Left renal pelvis (tissue), 4 donors: ENCODE measurements around the gene RUSF1. TPM values are rescaled to one million over a fixed set of nuclear protein-coding genes. Genes with fewer than 3 reads are reported as not detected.
"Not testable (repeated sequence)": the region's sequence is repeated elsewhere in the genome, so short reads cannot be mapped to it uniquely, and the experiment has no call there.

Experiments
- DNase-seq, 4 donors: peaks; one replicate each; pipeline ENCODE4 v3.0.0-alpha.2; 2013; ENCODE audit warnings: low read depth in 4 of 4, low spot score in 3 of 4
- polyA plus RNA-seq, 4 donors: library from polyadenylated mRNA; unstranded; fragments of 120-200 nt; gene quantifications; one replicate each; pipeline ENCODE4 v1.2.1, GENCODE V29; 2013; ENCODE audit not compliant: insufficient read length in 4 of 4

The RUSF1 gene
- polyA plus RNA-seq, 4 donors = 70.6 to 95.9 (median 77.2) TPM

DNA sequence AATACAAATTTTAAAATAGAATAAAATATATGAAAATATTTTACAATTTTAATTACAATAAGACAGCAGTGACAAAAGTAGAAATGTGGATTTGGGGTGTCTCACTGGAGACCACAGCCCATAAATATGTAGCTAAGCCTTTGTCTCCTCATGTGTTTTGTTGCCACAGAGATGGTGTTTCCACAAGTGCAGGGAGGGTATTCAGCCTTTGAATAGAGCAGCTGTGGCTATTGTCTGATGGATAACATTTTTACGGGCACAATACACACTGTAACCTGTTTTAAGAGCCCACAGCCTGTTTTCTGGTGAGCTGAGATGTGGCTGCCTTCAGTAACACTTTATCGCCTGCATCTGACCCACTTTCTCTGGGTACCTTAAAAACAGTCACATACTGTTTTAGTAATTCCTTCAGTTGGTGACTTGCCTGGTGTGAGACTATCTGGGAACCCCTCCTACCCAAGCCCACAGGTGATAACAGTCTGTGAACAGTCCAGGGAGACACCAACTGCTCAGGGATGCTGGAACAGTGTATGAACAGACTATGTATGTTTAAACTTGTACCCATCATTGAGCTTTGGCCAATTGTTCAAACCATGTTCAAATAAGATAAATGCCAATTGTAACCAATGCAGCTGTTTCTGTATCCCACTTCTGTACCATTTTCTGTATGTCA is 11.7 kb upstream of the RUSF1 start:
- DNase-seq = no peak

DNA sequence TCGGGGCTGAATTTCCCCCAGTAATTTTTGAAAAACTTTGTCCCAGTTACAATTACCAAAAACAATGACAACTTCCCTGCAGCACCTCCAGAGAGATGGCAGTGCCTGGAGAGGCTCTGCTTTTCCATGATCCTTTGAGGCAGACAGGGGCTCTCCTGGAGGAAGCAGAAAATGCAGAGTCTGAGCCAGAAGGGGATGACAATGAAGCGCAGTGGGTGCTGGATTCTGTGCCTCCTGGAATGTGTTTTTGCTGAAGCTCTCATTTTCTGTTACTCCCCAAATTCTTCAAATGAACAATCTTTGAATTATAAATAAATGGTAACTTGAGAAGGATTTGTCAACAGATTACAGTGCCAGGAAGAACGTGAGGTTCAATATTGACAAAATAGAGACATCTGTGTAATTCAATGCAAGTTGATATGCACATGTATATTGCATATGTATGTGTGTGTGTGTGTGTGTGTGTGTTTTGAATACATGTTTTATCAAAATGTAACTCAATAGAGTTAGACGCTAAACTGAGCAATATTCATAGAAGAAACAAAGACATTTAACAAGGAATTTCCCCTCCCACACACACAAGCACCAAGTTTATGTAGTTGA is 9.7 kb upstream of the RUSF1 start:
- no peak for DNase-seq

DNA sequence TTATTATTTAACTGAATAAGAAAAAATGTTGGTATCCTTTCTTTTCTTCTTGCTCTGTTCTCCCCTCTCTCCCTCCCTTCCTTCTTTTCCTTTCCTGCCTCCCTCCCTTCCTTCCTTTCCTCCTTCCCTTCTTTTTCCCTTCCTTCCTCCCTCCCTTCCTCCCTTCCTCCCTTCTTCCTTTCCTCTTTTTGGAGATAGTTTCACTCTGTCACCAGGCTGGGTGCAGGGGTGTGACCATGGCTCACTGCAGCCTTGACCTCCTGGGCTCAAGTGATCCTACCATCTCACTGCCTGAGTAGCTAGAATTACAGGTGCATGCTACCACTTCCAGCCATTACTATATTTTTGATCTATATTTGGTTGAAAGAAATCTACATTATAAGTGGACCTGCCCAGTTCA is 5.7 kb upstream of the RUSF1 start:
- no peak for DNase-seq

DNA sequence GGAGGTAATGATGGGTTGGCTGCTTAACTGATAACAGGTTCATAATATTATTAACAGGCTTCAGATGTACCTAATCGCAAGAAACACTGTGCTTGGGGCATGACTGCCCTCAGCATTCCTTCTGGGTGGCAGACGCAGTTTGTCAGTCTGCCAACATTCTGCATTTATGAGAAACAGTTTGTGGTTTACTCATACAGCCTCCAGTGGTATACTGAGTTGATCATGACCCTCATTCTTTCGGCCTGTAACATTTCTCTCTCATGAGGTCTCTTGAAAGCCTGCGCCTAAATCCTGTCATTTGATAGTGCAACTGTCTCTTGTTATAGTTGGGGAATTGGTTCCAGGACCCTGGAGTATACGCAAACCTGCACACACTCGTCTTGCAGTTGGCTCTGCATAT is 4.9 kb upstream of the RUSF1 start:
- no peak for DNase-seq

DNA sequence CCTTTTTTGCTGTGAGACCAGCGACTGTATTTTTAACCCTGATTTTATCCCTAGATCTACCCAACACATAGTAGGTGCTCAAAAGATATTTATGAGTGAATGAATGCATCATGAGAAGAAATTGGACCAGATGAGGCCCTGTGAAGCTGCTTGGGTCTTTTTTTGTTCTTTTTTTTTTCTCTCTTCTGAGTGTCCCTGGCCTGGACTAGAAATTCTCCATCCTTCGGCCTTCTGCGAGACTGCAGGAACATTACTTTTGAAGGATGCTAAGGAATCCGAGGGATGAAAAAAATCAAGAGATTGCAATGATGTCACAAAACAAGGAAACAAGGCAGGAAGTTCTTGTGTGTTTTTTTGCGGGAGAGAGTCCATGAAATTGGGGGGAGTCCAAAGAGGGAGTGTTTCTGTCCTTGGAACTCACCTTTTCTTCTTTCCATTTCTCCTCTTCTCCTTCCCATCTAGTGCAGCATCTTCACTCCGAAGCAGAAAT is 560 bp upstream of the RUSF1 start:
- DNase-seq = no peak

DNA sequence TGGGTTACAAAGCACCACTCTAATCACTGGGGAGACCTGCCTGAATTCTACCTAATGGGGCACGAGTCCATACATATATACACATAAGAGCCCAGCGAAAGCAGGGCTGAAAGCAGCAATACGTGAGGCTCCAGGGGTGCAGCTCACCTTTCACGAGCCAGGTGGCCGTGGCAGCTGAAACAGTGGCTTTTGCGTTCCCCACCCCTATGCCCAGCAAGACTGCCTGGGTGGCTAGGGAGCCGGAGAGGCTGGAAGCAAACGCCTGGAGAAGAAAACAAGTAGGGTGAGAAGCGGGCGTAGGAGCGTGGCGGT is 618 bp downstream of the RUSF1 start:
- DNase-seq = no peak

DNA sequence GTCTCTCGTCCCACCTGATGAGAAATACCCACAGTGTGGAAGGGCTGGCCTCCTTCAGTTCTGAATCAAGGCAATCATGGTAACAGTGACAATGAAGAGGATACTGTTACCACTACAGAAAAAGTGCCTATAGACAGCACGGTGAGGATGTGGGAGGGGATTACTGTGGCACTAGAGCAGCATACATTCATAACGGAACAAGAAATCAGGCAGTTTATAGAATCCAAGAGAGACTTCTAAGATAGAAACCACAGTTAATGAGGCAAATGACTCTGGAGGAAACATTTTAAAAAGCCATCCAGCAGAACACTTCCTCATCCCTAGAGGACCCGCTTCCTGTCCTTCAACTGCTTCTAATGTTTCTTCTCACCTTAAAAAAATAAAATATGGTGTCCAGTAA is 2.7 kb downstream of the RUSF1 start:
- DNase-seq = no peak

DNA sequence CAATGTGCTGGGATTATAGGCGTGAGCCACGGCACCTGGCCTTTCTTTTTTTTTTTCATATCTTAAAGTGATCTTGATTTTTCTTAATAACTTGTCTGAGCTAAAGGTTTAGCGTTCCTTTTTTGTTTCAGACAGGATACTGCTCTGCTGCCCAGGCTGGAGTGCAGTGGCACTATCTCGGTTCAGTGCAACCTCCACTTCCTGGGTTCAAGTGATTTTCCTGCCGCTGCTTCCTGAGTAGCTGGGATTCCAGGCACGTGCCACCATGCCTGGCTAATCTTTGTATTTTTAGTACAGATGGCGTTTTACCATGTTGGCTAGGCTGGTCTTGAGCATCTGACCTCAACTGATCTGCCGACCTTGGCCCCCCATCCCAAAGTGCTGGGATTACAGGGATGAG is 4.0 kb downstream of the RUSF1 start:
- no peak for DNase-seq

DNA sequence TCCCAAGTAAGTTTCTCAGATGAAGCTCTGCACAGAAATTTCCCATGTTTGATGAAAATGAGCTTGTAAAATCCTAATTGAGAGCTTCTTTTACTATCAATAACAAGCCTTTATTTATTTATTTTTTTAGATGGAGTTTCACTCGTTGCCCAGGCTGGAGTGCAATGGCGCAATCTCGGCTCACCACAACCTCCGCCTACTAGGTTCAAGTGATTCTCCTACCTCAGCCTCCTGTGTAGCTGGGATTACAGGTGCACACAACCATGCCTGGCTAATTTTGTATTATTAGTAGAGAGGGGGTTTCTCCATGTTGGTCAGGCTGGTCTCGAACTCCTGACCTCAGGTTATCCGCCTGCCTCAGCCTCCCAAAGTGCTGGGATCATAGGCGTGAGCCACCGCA is 4.6 kb downstream of the RUSF1 start:
- not testable (repeated sequence) for DNase-seq

DNA sequence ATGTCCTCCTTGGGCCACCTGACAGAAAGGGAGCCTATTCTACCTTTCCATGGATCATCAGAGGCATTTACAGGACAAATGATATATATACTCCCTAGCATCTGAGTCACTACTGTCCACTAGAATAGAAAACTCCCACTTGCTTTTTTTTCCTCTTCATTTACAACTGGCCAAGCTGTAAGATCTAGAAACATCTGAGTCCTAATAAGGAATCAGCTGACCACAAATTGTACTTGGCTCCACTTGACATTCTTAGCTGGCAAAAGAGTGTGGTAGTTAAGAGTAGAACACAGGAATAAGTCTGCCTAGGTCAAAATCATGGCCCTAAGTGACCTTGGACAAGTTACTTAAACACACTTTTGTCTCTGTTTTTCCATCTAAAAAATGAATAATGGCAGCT is 5.2 kb downstream of the RUSF1 start:
- no peak for DNase-seq

DNA sequence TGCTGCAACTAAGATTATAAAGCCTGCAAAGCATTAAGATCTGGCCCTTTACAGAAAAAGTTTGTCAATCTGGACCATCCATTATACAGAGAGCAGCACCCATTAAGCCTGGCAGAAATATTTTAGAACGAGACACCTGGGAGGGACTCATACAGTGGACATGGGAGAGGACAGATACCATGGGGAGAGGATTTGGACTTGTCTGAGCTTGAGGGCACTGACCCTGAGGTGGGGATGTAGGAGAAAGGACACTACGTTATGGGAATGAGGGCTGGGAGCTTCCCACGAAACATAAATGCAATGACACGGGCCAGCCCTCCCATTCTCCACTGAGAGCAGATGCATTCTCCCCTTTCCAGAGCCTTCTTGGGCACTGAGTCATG is 6.2 kb downstream of the RUSF1 start:
- no peak for DNase-seq

DNA sequence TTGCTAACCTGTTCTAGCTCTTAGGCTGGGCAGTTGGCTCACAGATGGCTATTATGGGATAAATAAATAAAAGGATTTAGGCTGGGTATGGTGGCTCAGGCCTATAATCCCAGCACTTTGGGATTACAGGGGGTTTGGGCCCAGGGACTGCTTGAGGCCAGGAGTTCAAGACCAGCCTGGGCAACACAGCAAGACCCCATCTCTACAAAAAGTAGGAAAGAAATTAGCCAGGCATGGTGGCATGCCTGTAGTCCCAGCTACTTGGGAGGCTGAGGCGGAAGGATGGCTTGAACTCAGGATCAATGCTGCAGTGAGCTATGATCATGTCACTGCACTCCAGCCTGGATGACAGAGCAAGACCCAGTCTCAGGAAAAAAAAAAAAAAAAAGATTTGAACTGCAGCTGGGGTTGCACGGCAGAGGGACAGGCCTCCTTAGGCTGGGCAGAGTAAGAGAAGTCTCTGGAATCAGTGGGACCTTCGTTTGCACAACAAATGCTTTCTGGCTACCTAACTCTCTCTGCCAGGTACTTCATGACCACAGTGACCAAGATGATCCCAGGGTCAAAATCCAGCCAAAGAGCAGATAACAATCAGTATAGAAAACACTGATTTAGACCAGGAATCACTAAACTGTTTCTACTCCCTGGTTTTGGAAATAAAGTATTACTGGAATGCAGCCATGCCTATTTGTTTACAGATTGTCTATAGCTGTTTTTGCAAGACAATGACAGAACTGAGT is 6.8 kb downstream of the RUSF1 start:
- DNase-seq = no peak

DNA sequence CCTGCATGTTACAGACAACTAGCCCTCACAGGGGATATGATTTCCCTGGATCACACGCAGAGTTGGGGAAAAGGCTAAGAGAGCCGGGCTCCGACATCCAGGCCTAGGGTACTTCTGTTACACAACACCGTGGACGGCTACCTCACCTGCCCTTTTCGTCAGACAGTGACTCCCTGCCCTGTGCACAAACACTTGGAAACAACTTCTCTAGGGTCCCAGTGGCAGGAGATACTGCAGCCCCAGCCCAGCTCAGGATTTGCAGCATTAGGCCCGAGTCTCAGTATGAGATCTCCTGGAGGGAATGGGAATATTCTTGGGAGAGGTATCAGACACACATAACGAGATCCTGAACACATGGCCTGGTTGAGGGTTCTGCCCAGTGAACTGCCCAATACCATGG is 8.3 kb downstream of the RUSF1 start:
- no peak for DNase-seq

DNA sequence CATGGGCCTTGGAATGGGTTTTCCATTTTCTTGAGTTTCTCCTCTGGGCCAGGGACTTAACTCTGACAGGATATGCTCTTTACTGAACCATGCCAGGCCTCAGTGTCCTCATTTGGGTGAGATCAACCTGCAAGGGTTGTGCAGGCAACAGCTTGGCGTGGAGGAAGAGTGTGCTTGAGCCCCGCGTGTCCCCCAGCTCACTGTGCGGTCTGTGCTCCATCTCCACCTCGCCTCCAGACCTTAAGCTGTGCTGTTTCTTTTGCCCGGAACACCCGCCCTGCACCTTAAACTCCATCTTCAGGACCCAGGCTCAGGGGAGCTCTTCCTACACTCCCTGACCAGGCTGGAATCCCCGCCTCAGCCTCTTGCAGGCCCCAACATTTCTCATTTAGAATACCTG is 9.7 kb downstream of the RUSF1 start:
- no peak for DNase-seq

DNA sequence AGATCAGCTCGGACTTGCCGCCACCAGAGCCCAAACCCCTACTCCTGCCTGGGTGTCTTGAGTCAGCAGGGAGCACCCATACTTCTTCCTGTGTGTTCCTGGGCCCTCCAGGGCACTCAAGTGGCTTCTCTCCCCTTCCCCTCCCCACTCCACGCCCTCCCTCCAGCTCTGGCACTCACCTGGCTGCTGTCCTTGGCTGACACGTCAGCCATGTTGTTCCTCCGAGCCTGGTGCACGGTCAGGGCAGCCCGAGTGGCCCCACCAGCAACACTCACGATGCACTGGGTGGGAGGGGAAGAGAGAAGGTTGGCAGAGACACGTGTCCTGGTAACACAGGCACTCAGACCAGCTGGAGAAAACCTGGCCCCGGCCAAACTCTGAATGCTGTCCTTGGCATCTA is 11.5 kb downstream of the RUSF1 start:
- no peak for DNase-seq

DNA sequence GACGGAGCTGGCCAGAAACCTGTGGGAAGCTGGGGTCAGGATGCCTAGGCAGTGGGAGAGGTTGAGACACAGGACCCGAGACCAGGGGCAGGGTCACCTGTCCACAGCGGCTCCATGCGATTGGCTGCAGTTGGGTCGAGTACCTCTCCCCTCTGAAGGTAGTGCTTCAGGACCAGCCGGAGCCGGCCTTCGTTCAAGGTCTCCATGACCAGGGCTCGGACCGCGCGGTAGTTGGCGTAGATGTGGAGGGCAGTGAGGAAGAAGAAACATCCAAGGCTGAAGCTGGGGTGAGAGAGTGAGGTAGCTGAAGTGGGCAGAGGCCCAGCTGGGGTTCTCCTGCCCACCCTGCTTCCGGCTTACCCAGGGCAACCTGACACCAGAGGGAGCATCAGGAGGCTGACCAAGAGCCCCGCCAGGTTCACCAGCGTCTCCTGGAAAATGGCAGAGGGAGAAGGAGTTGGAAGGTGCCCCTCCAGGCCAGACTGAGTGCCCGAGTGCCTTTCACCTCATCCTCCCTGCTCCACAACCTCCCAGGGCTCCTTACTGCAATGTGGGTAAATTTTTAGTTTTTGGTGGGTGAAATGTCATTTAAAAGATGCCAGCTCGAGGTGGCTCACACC is 14.6 kb downstream of the RUSF1 start:
- DNase-seq = no peak

DNA sequence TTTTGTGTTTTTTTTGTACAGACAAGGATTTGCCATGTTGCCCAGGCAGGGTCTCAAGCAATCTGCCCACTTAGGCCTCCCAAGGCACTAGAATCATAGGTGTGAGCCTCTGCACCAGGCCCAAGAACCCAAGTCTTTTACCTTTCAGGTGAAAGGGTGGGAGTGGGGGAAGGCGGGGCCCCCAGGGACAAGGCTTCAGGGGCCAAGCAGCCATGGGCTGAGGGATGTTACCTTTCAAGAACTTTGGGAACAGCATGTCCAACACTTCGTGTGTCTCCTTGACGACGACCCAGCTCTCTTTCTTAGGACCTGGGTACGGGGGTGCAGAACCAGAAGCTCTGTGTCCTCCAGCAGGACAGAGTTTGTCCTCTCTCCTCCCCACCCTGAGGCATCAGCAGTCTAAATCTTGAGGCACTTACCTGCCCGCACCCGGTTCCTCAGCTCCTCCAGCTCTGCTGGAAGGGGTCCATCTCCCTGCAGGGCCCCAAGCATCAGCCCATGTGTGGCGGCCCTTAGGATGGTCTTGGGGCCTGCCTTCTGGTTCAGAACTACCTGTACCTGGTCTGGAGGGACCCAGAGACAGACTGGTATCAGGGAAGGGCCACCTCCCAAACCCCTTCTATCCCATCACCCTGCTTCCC is 16.3 kb downstream of the RUSF1 start:
- DNase-seq = no peak

DNA sequence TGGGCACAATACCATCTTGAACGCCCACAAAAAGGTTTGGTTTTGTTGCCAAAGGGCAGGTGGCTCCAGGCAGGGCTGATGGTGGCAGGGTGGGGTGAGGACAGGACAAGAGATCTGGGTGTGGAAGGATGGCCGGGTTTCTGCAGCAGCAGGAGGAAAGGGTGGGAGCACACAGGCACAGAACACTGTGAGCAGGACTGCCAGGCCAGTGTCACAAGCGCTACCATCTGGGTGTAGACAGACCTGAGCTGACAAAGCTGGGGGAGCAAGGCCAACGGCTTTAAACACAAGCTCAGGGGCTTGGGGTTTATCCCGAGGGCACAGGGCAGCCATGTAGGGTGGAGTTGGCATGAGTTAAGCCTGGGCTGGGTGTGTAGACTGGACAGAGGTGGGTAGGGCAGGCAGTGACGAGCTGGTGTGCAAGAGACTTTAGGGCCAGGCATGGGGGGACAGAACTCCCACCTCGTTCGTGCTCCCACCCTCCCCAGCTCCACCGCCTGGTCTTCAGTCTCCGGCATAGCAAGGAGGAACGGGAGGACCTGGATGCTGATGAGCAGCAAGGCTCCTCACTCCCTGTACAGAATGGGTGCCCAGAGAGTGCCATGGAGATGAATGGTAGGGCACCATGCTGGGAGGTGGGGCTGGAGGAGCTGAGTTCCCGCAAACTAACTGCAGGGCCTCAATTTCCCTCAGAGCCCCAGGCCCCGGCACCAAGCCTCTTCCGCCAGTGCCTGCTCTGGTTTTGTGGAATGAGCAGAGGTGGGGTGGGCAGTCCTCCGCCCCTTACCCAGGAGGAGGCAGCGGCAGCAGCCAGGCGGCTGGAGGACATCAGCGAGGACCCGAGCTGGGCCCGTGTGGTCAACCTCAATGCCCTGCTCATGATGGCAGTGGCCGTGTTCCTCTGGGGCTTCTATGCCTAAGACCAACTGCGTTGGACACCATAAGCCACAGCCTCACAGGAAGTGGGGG is 18.3 kb downstream of the RUSF1 start:
- no peak for DNase-seq

DNA sequence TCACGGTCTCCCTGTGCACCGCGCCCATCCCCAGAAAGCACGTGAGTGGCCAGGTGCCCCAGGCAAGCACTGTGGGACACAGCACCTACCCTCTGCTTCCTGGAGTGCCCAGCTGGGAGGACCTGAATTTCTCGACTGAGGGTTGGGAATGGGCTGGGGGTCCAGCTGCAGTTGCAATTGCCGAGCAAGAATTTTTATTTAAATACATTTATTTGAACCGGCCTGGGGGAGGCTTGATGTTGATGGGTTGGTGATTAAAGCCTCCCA is 19.0 kb downstream of the RUSF1 start:
- DNase-seq = no peak
